Breast epithelium (tissue), 3 donors: ENCODE results near the gene VPS13D.

Source experiments
- CTCF ChIP-seq, 3 donors: fragments of 450-650 bp; IDR thresholded peaks; one replicate each; pipeline ENCODE4 v1.5.1; 2016 to 2017; ENCODE audit warnings: antibody characterized with exemption in 3 of 3, mild to moderate bottlenecking in 3 of 3, moderate library complexity in 3 of 3
- POLR2AphosphoS5 ChIP-seq, 3 donors: sonication (generic); formaldehyde crosslinking; IDR thresholded peaks; one replicate each; pipeline ENCODE4 v1.6.1; 2017; ENCODE audit warnings: antibody characterized with exemption in 3 of 3

GRCh38 chr1:12251442-12251841 is 21.6 kb downstream of the VPS13D start:
- TF ChIP-seq CTCF (IDR thresholded peaks at IDR 0.05) (no peak), POLR2AphosphoS5 (IDR thresholded peaks at IDR 0.05) (no peak)
